ENCODE measurements around the gene C19orf67. TPM values are rescaled to one million over a fixed set of nuclear protein-coding genes. Genes with fewer than 3 reads are reported as not detected.
A peak's percentile ranks its signal among the peaks of the same experiment; 100 is the strongest.

C19orf67 gene
- total and polyA plus RNA-seq, 2 of the 13 experiments (the other 11 are each of a cell fraction or from before 2014, with no cell fraction given): 0.11 to 0.32 TPM

DNA sequence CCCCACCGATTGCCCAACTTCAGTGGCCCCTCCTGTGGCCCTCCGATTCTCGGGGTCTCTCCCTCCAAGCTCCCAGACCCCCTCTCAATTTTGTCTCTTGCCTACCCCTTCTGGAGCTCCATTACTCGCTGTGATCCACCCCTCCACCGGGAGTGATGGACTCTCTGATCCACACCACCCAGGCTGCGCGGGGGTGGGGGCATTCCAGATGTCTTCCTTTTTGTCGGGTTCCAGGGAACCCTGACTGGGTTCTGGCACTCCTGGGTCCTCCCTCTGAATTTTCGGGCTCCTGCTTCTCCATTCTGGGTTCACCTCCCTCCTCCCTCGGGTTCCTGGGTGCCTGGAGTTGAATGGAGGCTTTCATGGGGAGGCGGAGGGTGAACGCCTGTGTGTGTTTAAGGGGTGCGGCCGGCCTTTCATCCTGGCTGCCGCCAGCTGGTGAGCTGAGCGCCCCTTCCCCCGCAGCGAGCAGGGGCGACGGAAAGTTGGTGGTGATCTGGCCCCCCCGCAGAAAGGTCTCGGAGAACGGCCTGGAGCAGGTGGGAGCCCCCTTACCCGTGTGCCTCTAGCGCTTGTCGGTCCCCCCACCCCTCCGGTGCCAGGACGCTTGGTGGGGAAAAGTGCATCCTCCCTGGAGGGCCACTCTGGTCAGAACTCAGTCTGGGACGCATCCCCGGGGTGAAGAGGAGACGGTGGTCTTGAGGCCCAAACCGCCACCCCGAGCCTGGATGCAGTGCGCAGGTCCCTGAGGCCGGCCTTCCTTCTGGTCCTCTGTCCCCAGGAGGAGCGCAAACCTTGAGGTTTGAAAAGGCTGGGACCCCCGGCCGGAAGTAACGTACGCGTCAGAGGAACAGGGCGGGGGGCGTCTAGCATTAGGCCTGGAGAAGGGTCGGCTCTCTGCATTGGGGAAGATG, 11.4 kb downstream of the C19orf67 start (continued):
- no peak for TF ChIP-seq CSRNP2 (CRISPR knock-in tag; conservative IDR thresholded peaks at IDR 0.05; ENCODE audit: low read depth)
- peak; percentile 56 for TF ChIP-seq CCAR2 (optimal IDR thresholded peaks at IDR 0.05; ENCODE audit: low read depth, low read length)
- TF ChIP-seq, protein P1, sequence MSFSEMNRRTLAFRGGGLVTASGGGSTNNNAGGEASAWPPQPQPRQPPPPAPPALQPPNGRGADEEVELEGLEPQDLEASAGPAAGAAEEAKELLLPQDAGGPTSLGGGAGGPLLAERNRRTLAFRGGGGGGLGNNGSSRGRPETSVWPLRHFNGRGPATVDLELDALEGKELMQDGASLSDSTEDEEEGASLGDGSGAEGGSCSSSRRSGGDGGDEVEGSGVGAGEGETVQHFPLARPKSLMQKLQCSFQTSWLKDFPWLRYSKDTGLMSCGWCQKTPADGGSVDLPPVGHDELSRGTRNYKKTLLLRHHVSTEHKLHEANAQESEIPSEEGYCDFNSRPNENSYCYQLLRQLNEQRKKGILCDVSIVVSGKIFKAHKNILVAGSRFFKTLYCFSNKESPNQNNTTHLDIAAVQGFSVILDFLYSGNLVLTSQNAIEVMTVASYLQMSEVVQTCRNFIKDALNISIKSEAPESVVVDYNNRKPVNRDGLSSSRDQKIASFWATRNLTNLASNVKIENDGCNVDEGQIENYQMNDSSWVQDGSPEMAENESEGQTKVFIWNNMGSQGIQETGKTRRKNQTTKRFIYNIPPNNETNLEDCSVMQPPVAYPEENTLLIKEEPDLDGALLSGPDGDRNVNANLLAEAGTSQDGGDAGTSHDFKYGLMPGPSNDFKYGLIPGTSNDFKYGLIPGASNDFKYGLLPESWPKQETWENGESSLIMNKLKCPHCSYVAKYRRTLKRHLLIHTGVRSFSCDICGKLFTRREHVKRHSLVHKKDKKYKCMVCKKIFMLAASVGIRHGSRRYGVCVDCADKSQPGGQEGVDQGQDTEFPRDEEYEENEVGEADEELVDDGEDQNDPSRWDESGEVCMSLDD (CRISPR knock-in tag; IDR thresholded peaks at IDR 0.05; ENCODE audit: borderline replicate concordance): peak; percentile 30; the same call in 1 of the 2 replicates
- TF ChIP-seq TCF7 (IDR thresholded peaks at IDR 0.05; ENCODE audit: low read depth): peak; percentile 57; the same call in 1 of the 2 replicates
- TF ChIP-seq SNAI1 (CRISPR knock-in tag; IDR thresholded peaks at IDR 0.05; ENCODE audit: borderline replicate concordance): 0 out of 2 replicates have a peak, but pooled peaks have one; percentile 54
- 0 out of 2 replicates have a peak, but pooled peaks have one; percentile 58 for TF ChIP-seq ZNF670 (CRISPR knock-in tag; IDR thresholded peaks at IDR 0.05; ENCODE audit: borderline replicate concordance)
- no peak for TF ChIP-seq ZNF709 (CRISPR knock-in tag; IDR thresholded peaks at IDR 0.05)
- no peak for TF ChIP-seq ZNF790 (CRISPR knock-in tag; IDR thresholded peaks at IDR 0.05; ENCODE audit: borderline replicate concordance)
- TF ChIP-seq ZBTB26 (CRISPR knock-in tag; IDR thresholded peaks at IDR 0.05; ENCODE audit: borderline replicate concordance): 0 out of 2 replicates have a peak, but pooled peaks have one; percentile 16
- 0 out of 2 replicates have a peak, but pooled peaks have one; percentile 30 for TF ChIP-seq NRL (CRISPR knock-in tag; IDR thresholded peaks at IDR 0.05; ENCODE audit: borderline replicate concordance)
- TF ChIP-seq NAIF1 (CRISPR knock-in tag; IDR thresholded peaks at IDR 0.05; ENCODE audit: borderline replicate concordance): 0 out of 2 replicates have a peak, but pooled peaks have one; percentile 51
- TF ChIP-seq ZNF607 (CRISPR knock-in tag; IDR thresholded peaks at IDR 0.05; ENCODE audit: borderline replicate concordance): 0 out of 2 replicates have a peak, but pooled peaks have one; percentile 15
- TF ChIP-seq ZFY (CRISPR knock-in tag; IDR thresholded peaks at IDR 0.05): peak; percentile 28; the same call in 1 of the 2 replicates
- TF ChIP-seq ZMYM2 (CRISPR knock-in tag; IDR thresholded peaks at IDR 0.05): no peak
- TF ChIP-seq KAT7 (CRISPR knock-in tag; IDR thresholded peaks at IDR 0.05; ENCODE audit: borderline replicate concordance): 0 out of 2 replicates have a peak, but pooled peaks have one; percentile 8
- TF ChIP-seq ZNF589 (CRISPR knock-in tag; conservative IDR thresholded peaks at IDR 0.05): no peak
- TF ChIP-seq ZBTB20 (CRISPR knock-in tag; IDR thresholded peaks at IDR 0.05; ENCODE audit: borderline replicate concordance, low read depth): no peak
- peak; percentile 54; the same call in 1 of the 2 replicates for TF ChIP-seq ZNF800 (CRISPR knock-in tag; IDR thresholded peaks at IDR 0.05)
- TF ChIP-seq, protein P2, sequence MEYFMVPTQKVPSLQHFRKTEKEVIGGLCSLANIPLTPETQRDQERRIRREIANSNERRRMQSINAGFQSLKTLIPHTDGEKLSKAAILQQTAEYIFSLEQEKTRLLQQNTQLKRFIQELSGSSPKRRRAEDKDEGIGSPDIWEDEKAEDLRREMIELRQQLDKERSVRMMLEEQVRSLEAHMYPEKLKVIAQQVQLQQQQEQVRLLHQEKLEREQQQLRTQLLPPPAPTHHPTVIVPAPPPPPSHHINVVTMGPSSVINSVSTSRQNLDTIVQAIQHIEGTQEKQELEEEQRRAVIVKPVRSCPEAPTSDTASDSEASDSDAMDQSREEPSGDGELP (IDR thresholded peaks at IDR 0.05; ENCODE audit: borderline replicate concordance, low read depth): peak; percentile 86
